Islet of Langerhans (tissue), 1 donor: Measurements from ENCODE around the gene XYLT2.
"Not testable (repeated sequence)": the region's sequence is repeated elsewhere in the genome, so short reads cannot be mapped to it uniquely, and the experiment has no call there.

Experiments
- FAIRE-seq: peaks from one replicate; lab custom pipeline; 2011; peaks lifted over from hg19 to GRCh38; lab: Jason Lieb, UNC

The XYLT2 gene

GRCh38 chr17:50396261-50397110, 50.6 kb downstream of the XYLT2 start:
- FAIRE-seq, result no peak

GRCh38 chr17:50397111-50397918, 51.4 kb downstream of the XYLT2 start, which contains the start of gene LRRC59:
Gene LRRC59 (minus strand): TSS chr17:50397523. CDS start chr17:50397317, 206 bp downstream.
- FAIRE-seq, result no peak

GRCh38 chr17:50397919-50398285, 52.0 kb downstream of the XYLT2 start:
- FAIRE-seq, result no peak

GRCh38 chr17:50398672-50399071, 52.7 kb downstream of the XYLT2 start:
- not testable (repeated sequence) for FAIRE-seq

DNA sequence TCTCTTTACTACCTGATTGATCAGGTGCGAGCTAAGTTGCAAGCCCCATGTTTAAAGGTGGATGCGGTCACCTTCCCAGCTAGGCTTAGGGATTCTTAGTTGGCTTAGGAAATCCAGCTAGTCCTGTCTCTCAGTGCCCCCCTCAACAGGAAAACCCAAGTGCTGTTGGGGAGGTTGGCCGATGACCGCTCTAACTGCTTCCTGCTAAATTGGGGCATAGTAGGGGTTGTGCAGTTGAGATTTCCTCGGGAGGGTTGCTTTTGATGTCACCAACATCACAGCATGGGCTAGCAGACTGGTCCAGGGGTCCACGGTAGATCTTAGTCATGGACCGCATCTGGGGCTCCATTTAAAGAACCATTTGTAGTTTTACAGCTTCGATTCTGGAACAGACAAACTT, 53.7 kb downstream of the XYLT2 start:
- not testable (repeated sequence) for FAIRE-seq

- not testable (repeated sequence) for FAIRE-seq
Observed at GRCh38 chr17:50405351-50405750, 59.4 kb downstream of the XYLT2 start.

DNA sequence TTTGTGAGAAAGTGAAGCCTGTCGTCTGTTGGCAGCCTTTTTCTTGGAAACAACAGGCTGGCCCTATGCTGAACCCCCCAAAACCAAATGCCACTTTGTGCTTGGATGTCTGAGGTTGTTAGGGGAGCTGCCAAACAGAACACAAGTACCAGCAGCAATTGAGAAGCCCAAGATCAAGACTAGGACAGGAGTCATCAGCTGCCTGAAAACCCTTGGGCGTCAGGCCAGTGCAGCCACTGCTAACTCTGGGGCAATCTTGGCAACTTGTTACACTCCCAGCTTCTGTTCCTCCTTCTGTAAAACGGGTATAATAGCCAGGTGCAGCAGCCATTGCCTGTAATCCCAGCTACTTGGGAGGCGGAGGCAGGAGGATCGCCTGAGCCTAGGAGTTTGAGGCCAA, 60.7 kb downstream of the XYLT2 start:
- no peak for FAIRE-seq

- FAIRE-seq, result no peak
Observed at GRCh38 chr17:50407921-50408320, 62.0 kb downstream of the XYLT2 start.
